GM18519 (cell line): Measurements from ENCODE around the gene CCDC137.
"Not testable (repeated sequence)": the region's sequence is repeated elsewhere in the genome, so short reads cannot be mapped to it uniquely, and the experiment has no call there.

Experiments
- ATAC-seq: cut with Tn5 transposase; IDR thresholded peaks from one replicate; pipeline ENCODE4 v1.9.1; 2021; ENCODE audit warnings: mild to moderate bottlenecking, moderate library complexity; ENCODE audit not compliant: unreplicated experiment, low FRiP score

Gene CCDC137

DNA sequence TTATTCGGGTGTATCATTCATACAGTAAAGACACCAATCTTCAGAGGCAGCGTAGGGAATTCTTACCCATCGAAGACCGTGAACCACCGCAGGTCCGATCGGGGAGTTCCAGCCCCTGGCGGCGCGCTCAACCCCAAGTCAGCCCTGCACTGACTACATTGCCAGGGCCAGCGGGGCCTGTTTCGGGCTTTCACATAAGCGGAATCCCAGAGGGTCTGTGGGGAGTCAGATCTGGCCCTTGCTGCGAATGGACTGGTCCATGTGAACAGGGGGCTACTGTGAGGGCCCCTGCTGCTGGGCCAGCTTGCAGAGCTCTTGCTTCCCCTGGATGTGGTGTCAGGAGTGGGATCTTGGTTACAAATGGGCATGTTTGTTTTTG is 17.8 kb upstream of the CCDC137 start:
- ATAC-seq, result no peak

DNA sequence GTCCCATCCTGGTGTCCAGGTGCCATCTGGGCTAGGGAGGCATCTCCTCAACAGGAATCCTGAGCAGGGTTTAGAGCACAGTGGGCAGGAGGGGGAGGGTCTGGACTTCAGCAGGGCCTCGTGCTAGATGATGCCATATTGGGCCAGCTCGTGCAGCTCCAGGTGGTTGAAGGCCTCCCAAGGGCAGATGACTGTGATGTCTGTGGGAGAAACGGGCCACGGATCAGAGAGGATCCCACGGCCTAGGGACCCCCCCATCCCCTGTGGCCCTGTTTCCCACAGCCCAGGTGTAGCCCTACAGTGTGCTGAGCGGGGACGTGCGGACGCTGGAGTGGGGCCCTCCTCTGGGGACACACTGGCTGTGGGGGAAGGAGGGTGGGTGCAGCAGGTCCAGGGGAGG is 15.6 kb upstream of the CCDC137 start:
- ATAC-seq, result no peak

DNA sequence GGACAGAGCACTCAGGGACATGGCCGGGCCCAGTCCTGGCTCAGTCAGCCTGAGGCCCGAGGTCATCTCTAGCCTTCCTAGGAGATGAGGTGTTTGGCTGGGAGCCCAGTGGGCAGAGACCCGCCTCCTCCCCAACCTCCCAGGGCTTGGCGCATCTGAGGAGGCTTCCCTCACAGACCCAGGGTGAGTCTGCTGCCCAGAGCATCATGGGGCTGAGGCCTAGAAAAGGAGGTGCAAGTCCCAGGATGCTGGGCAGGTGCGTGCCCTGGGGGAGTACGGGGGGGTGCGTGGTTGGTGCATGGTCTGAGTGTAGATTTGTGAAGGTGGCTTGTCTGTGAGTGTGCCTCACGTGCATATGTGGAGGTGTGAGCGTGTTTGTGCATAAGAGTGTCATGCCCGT is 14.8 kb upstream of the CCDC137 start:
- no peak for ATAC-seq

- no peak for ATAC-seq
These were observed 13.4 kb upstream of the CCDC137 start for GRCh38 chr17:81652906-81653771.

DNA sequence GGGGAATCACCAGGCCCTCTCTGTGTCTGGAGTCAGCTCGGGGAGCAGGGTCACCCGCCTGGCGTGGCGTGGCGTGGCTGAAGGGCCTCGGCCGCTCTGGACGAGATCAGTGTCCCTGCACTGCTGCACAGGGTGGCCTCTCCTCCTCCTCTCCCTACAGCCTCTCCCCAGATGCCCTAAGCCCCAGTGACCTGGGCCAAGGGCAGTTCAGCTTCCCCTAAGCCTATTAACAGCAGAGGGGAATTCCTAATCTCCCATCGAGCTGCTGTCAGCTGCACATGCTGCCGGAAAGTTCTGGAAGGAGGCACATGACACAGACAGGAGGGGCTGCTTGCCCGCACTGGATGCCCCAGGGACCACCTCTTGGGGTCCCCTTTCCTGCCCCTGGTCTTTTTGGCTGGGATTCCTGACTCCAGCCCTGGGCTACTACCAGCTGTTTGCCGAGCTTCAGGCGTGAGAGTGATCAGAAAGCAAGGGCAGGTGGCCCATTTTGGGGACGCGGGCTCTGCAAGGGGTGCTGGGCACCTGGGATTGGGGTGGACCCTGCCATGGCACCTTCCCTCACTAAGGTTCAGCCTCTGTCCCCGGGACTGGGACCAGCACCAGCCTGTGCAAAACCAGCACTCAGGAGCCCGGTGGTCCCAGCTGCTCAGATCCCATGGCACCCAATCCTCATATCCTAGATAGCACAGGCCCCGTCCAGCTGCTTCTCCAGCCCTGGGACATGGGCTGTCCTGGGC is 11.0 kb upstream of the CCDC137 start:
- ATAC-seq, result no peak

GRCh38 chr17:81656118-81656743 is 10.3 kb upstream of the CCDC137 start, which contains the start of gene PDE6G:
PDE6G (minus strand) TSS chr17:81656542; CDS start chr17:81653305, 3,237 bp downstream.
- ATAC-seq, result no peak

- ATAC-seq, result no peak
These were observed 9.7 kb upstream of the CCDC137 start for GRCh38 chr17:81656835-81657234.

- no peak for ATAC-seq
These were observed 7.5 kb upstream of the CCDC137 start for GRCh38 chr17:81659038-81659437.

- ATAC-seq, result no peak
These were observed 6.1 kb upstream of the CCDC137 start for GRCh38 chr17:81660441-81660840.

- no peak for ATAC-seq
These were observed 4.5 kb upstream of the CCDC137 start for GRCh38 chr17:81662002-81662401.

GRCh38 chr17:81664051-81664470 is 2.5 kb upstream of the CCDC137 start:
- ATAC-seq, result no peak

DNA sequence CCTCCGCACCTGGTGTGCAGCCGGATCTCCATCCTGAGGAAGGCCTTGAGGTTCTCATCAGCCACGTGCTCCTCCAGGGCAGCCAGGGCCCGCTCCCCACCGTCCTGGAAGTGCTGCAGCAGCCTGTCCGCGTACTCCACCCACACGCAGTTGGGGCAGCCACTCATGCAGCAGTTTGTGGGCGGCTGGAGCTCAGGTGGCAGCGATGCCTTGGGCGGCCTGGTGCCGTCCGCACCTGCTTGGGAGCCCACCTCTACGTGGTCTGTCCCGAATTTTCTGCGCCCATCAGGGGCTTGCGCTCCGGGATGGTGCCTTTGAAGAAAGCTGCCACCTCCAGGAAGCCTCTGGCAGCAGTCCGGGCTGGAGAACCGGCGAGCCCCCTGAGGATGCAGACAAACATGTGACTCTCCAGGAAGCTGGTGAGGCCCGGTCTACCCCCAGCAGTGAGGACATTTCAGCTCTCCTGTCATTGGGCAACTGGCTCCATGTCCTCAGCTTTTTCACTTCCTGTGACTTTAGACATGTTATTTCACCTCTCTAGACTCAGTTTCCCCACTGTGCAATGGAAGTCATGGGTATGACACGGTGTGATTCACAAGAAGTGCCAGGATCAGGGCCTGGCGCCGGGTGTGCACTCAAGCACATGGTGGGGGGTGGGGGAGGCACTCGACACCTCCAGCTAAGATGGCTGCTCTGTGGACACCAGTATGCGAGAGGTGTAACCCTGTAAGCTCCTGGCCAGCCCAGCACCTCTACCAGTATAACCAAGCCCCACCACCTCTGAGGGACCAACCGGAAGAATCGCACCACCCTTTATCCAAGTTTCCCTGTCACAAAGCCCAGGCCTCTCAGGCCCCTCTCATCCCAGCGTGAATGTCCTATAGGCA is 1.1 kb upstream of the CCDC137 start:
- ATAC-seq, result no peak

DNA sequence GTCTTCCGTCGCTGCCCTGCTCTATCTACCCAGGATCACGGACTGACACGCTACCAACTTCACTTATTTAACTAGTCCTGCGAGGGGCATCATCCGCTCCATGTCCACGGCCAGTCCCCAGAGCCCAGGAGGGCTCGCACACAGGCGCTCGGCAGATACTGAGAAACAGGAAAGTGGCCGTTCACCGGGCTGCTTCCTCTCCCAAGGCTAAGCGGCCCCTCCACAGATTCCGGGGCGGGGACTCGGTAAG is 520 bp upstream of the CCDC137 start:
- no peak for ATAC-seq

DNA sequence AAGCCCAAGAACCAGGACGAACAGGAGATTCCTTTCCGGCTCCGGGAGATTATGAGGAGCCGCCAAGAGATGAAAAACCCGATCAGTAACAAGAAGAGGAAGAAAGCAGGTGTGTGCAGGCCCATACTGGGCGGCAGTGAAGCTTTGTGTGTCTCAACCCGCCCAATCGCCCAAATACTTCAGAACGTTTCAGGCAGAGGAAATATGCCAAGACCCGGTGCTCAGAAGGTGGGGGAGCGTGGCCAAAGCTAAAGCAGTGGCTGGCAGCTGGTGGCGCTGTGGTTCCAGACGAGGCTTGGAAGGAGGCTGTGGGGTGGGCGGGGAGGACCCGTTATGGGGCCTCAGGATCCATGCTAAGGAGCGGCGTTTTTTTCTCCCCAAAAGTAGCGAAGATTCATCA is 1.2 kb downstream of the CCDC137 start:
- ATAC-seq, result no peak

GRCh38 chr17:81672504-81672903 is 6.0 kb downstream of the CCDC137 start:
- no peak for ATAC-seq

GRCh38 chr17:81672954-81673353 is 6.4 kb downstream of the CCDC137 start:
- no peak for ATAC-seq

DNA sequence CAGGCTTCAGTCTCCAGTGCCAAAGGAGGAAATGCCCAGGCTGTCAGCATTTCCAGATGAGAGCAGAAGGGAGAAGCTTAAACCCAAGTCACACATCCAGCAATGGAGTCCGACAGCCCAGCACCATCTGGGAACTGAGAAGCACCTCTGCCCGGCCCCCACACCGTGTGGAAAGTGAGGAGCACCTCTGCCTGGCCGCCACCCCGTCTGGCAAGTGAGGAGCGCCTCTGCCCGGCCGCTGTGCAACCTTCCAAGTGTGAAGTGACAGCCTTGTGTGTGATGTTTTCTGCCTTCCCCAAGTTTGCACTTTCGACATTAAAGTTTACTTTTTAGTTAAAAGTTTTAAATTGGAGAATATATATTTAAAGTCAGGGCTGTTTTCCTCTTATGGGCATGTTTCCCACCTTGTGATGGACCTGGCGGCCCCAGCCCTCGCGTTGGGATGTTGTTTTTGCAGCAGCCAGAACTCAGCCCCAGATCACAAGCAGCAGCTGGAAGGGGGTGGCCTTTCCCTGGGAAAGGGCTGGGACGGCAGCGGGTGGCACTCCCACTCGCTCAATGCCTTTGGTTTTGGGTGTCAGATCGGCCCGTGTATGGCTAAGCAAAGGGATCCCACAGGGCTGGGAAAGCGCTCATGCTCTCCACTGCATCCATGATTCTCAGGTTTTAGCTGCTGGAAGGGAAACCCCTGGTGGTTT is 7.2 kb downstream of the CCDC137 start:
- no peak for ATAC-seq

GRCh38 chr17:81675515-81676221 is 9.1 kb downstream of the CCDC137 start:
- ATAC-seq, result not testable (repeated sequence)

GRCh38 chr17:81676906-81677305 is 10.4 kb downstream of the CCDC137 start:
- no peak for ATAC-seq
